ENCODE data around the gene ASMTL. TPM values are rescaled to one million over a fixed set of nuclear protein-coding genes. Genes with fewer than 3 reads are reported as not detected.
"Not testable (repeated sequence)": the region's sequence is repeated elsewhere in the genome, so short reads cannot be mapped to it uniquely, and the experiment has no call there.

The ASMTL gene
- total RNA-seq, 2 donors from 2014 or later: 33.8 to 34.6 TPM

- no peak for ATAC-seq
- peaks cover 20% of the 10 kb centered on the region for H3K4me1 Mint-ChIP-seq
- H3K27ac Mint-ChIP-seq: peak overlapping the region; percentile 59
- H3K27me3 Mint-ChIP-seq: no peaks in the 10 kb centered on the region
- no peak overlapping the region for H3K4me3 Mint-ChIP-seq
- peaks cover 5% of the 10 kb centered on the region for H3K36me3 Mint-ChIP-seq (ENCODE audit: low read depth)
- H3K9me3 ChIP-seq (ENCODE audit: control insufficient read depth, low read length, poor library complexity, severe bottlenecking): no peaks in the 10 kb centered on the region
- no peak for DNase-seq
These were observed 66.2 kb downstream of the ASMTL start for GRCh38 chrX:1386338-1387127.

DNA sequence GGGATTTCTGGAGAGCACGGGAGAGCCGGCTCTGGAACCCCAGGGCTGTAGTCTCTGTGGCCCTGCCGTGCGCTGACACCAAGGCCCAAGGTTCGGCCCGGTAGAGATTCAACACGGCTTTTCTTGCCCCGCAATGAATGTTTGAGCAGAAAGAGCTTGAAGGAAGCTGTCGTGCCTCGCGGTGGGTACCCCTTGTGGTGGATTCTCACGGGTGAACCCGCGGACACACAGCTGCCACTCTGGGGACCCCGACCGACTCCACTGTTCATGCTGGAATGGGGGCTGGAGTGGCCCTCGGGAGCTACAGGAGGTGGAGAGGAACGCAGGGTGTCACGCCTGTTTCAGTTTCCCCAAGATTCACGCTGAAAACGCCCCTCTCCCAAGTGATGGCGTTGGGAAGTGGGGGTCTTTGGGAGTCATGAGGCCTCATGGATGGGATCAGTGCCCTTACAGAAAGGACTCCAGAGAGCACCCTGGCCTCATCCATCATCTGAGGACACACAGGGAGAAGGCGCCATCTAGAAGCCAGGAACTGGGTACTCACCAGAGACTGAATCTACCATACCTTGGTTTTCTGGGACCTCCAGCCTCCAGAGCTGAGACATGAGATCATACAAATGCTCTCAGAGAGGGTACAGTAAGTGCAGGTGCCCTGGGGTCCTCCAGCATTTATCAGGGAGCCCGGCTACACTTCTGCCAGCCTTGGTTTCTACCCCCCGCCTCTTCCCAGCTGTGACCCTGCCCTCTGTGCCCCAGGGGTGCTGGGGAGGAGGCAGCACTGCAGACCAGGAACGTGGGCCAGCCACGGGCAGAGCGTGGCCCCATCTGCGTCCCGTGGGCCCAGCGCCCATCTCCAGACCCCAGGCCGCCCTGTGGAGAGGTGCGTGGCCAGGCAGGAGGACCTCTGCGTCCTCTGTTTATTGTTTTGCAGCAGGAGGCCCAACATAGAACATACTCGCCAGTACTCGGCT lies 67.2 kb downstream of the ASMTL start:
- Mint-ChIP-seq H3K27ac (peak overlapping the region; percentile 75), H3K27me3 (no peaks in the 10 kb centered on the region), H3K4me1 (peaks cover 14% of the 10 kb centered on the region), H3K4me3 (no peak overlapping the region), H3K36me3 (ENCODE audit: low read depth) (peaks cover 5% of the 10 kb centered on the region)
- DNase-seq: no peak
- peak; percentile 10 for ATAC-seq
- H3K9me3 ChIP-seq (ENCODE audit: control insufficient read depth, low read length, poor library complexity, severe bottlenecking): no peaks in the 10 kb centered on the region

DNA sequence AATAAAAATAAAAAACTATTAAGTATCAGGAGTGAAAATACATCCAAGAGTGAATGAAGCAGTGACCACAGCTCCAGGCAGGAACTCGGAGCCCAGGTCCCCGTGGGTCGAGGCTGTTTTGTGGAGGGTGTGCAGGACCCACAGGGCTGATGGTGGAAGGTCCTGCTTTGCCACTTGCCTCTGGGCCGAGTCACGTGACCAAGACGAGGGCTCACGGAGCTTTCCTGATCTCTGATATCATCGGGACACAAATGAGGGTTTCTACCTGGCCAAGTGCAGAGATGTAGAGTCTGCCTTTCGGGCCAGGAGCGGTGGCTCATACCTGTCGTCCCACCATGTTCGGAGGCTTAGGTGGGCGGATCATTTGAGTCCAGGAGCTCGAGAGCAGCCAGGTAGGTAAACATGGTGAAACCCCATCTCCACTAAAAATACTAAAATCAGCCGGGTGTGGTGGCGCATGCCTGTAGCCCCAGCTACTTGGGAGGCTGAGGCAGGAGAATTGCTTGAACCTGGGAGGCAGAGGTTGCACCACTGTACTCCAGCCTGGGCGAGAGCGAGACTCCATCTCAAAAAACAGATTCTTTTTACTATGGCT lies 68.0 kb downstream of the ASMTL start:
- Mint-ChIP-seq H3K27me3 (no peaks in the 10 kb centered on the region), H3K36me3 (ENCODE audit: low read depth) (peaks cover 5% of the 10 kb centered on the region), H3K4me3 (peak overlapping the region; percentile 5), H3K27ac (peak overlapping the region; percentile 75), H3K4me1 (peaks cover 18% of the 10 kb centered on the region)
- H3K9me3 ChIP-seq (ENCODE audit: control insufficient read depth, low read length, poor library complexity, severe bottlenecking): no peaks in the 10 kb centered on the region
- no peak for ATAC-seq
- DNase-seq: no peak

- Mint-ChIP-seq H3K27me3 (no peaks in the 10 kb centered on the region), H3K27ac (peak overlapping the region; percentile 75), H3K4me1 (peaks cover 4% of the 10 kb centered on the region), H3K36me3 (ENCODE audit: low read depth) (peaks cover 2% of the 10 kb centered on the region), H3K4me3 (peak overlapping the region; percentile 53)
- H3K9me3 ChIP-seq (ENCODE audit: control insufficient read depth, low read length, poor library complexity, severe bottlenecking): no peaks in the 10 kb centered on the region
- ATAC-seq (no peak), DNase-seq (no peak)
These were observed 72.0 kb downstream of the ASMTL start for GRCh38 chrX:1380672-1381233.

DNA sequence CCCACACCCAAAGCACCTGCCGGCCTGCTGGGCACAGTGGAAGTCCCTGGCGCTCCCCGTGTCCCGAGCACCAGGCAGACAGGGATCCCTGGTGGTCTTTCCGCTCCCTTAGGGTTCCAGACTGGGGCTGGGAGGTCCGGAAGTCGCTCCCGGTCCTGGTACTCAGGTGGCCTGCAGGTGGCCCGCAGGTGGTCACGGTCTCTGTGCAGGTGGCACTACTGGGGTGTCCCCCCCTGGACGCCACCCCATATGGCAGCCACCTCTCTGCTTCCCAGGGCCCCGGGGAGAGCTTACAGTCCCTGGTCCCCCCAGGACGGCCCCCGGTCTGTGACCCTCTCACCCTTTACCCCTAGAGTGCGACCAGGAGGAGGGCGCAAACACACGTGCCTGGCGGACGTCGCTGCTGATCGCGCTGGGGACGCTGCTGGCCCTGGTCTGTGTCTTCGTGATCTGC lies 74.4 kb downstream of the ASMTL start:
- Mint-ChIP-seq H3K27ac (peak overlapping the region; percentile 82), H3K27me3 (no peaks in the 10 kb centered on the region), H3K4me1 (peaks cover 4% of the 10 kb centered on the region), H3K4me3 (peak overlapping the region; percentile 41), H3K36me3 (ENCODE audit: low read depth) (no peaks in the 10 kb centered on the region)
- H3K9me3 ChIP-seq (ENCODE audit: control insufficient read depth, low read length, poor library complexity, severe bottlenecking): no peaks in the 10 kb centered on the region
- DNase-seq (no peak), ATAC-seq (no peak)

GRCh38 chrX:1368385-1368698 lies 84.4 kb downstream of the ASMTL start:
- DNase-seq (no peak), ATAC-seq (no peak)
- no peaks in the 10 kb centered on the region for H3K9me3 ChIP-seq (ENCODE audit: control insufficient read depth, low read length, poor library complexity, severe bottlenecking)
- no peak overlapping the region for H3K4me3 Mint-ChIP-seq
- peak overlapping the region; percentile 60 for H3K27ac Mint-ChIP-seq
- H3K27me3 Mint-ChIP-seq: no peaks in the 10 kb centered on the region
- H3K4me1 Mint-ChIP-seq: peaks cover 2% of the 10 kb centered on the region
- no peaks in the 10 kb centered on the region for H3K36me3 Mint-ChIP-seq (ENCODE audit: low read depth)

GRCh38 chrX:1366363-1366762 lies 86.3 kb downstream of the ASMTL start:
- H3K27me3 Mint-ChIP-seq; H3K4me3 Mint-ChIP-seq; H3K27ac Mint-ChIP-seq; ATAC-seq; DNase-seq; H3K36me3 Mint-ChIP-seq (ENCODE audit: low read depth); H3K4me1 Mint-ChIP-seq; H3K9me3 ChIP-seq (ENCODE audit: control insufficient read depth, low read length, poor library complexity, severe bottlenecking): not testable (repeated sequence)

- no peaks in the 10 kb centered on the region for H3K9me3 ChIP-seq (ENCODE audit: control insufficient read depth, low read length, poor library complexity, severe bottlenecking)
These were observed 90.8 kb downstream of the ASMTL start for GRCh38 chrX:1361910-1362309.

GRCh38 chrX:1361275-1361674 lies 91.4 kb downstream of the ASMTL start:
- peak overlapping the region; percentile 0 for H3K27ac Mint-ChIP-seq
- H3K4me1 Mint-ChIP-seq: peaks cover 6% of the 10 kb centered on the region
- H3K27me3 Mint-ChIP-seq: no peaks in the 10 kb centered on the region
- H3K9me3 ChIP-seq (ENCODE audit: control insufficient read depth, low read length, poor library complexity, severe bottlenecking): no peaks in the 10 kb centered on the region
- peaks cover 9% of the 10 kb centered on the region for H3K36me3 Mint-ChIP-seq (ENCODE audit: low read depth)
- ATAC-seq (no peak), DNase-seq (no peak)
- H3K4me3 Mint-ChIP-seq: no peak overlapping the region

More at GRCh38 chrX:1361910-1362309, 90.8 kb downstream of the ASMTL start:
- H3K27me3 Mint-ChIP-seq: no peaks in the 10 kb centered on the region
- peaks cover 9% of the 10 kb centered on the region for H3K36me3 Mint-ChIP-seq (ENCODE audit: low read depth)
- DNase-seq (no peak), ATAC-seq (no peak)
- H3K27ac Mint-ChIP-seq: peak overlapping the region; percentile 0
- no peak overlapping the region for H3K4me3 Mint-ChIP-seq
- peaks cover 6% of the 10 kb centered on the region for H3K4me1 Mint-ChIP-seq

GRCh38 chrX:1360171-1360570 lies 92.5 kb downstream of the ASMTL start:
- Mint-ChIP-seq H3K36me3 (ENCODE audit: low read depth) (peaks cover 9% of the 10 kb centered on the region), H3K4me1 (peaks cover 9% of the 10 kb centered on the region), H3K27me3 (no peaks in the 10 kb centered on the region), H3K27ac (no peak overlapping the region), H3K4me3 (peak overlapping the region; percentile 1)
- DNase-seq (no peak), ATAC-seq (no peak)
- H3K9me3 ChIP-seq (ENCODE audit: control insufficient read depth, low read length, poor library complexity, severe bottlenecking): no peaks in the 10 kb centered on the region

DNA sequence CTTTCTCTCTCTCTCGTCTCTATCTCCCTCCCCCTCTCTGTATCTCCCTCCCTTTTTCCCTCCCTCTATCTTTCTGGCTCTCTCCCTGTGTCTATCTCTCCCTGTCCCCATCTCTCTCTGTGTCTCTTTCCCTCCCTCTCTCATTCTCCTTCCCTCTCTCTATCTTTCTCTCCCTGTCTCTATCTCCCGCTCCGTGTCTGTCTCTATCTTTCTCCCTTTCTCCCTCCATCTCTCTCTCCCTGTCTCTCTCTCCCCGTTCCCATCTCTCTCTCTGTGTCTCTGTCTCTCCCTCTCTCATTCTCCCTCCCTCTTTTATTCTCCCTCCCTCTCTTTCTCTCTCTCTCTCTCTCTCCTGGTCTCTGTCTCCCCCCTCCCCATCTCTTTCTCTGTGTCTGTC lies 93.2 kb downstream of the ASMTL start:
- no peaks in the 10 kb centered on the region for H3K9me3 ChIP-seq (ENCODE audit: control insufficient read depth, low read length, poor library complexity, severe bottlenecking)
- no peak overlapping the region for H3K27ac Mint-ChIP-seq
- no peaks in the 10 kb centered on the region for H3K27me3 Mint-ChIP-seq
- H3K36me3 Mint-ChIP-seq (ENCODE audit: low read depth): peaks cover 9% of the 10 kb centered on the region
- ATAC-seq (no peak), DNase-seq (no peak)
- H3K4me1 Mint-ChIP-seq: peaks cover 9% of the 10 kb centered on the region
- no peak overlapping the region for H3K4me3 Mint-ChIP-seq

- Mint-ChIP-seq H3K27ac (no peak overlapping the region), H3K27me3 (no peaks in the 10 kb centered on the region), H3K4me1 (peaks cover 13% of the 10 kb centered on the region), H3K4me3 (no peak overlapping the region), H3K36me3 (ENCODE audit: low read depth) (peaks cover 9% of the 10 kb centered on the region)
- no peaks in the 10 kb centered on the region for H3K9me3 ChIP-seq (ENCODE audit: control insufficient read depth, low read length, poor library complexity, severe bottlenecking)
- no peak for DNase-seq
- ATAC-seq: no peak
These were observed 93.8 kb downstream of the ASMTL start for GRCh38 chrX:1358793-1359476.

Data from T-helper 17 cell (primary cell).